H1 (cell line): ENCODE results near the gene TRPC4. TPM values are rescaled to one million over a fixed set of nuclear protein-coding genes. Genes with fewer than 3 reads are reported as not detected.

Source experiments
- RAD21 ChIP-seq, 2 experiments: IDR thresholded peaks in 1 of 2; conservative IDR thresholded peaks in 1 of 2; 2 replicates each; pipeline ENCODE4 v1.6.1; 2011; ENCODE audit warnings: low read depth in 2 of 2, low read length in 2 of 2, improper control_type of control experiment in 1 of 2, inconsistent platforms in 1 of 2, mild to moderate bottlenecking in 1 of 2, moderate library complexity in 1 of 2
- SP4 ChIP-seq: IDR thresholded peaks from 2 replicates; pipeline ENCODE4 v1.6.1; 2012; ENCODE audit warnings: low read length, inconsistent platforms
- SRF ChIP-seq: IDR thresholded peaks from 2 replicates; pipeline ENCODE4 v1.6.1; 2011; ENCODE audit warnings: mild to moderate bottlenecking, low read depth, low read length, moderate library complexity
- TEAD4 ChIP-seq: IDR thresholded peaks from 2 replicates; pipeline ENCODE4 v1.6.1; 2012; ENCODE audit warnings: low read depth, low read length, inconsistent platforms, mixed read lengths
- polyA plus RNA-seq, 7 experiments: library from polyadenylated mRNA; depleted of rRNA in 3 of 7; stranded (reverse) in 5 of 7; unstranded in 2 of 7; fragments of >200 nt in 5 of 7; fragments of 200-250 nt in 2 of 7; gene quantifications; 1 replicate in 5 of 7; 2 replicates in 1 of 7; 4 replicates in 1 of 7; pipeline versions ENCODE4 v1.2.1 to v1.2.3, GENCODE V29; 2011 to 2013; ENCODE audit warnings: missing spikeins in 2 of 7, mixed read lengths in 2 of 7
- total RNA-seq: library from RNA; stranded (reverse); fragmentation: NEBNext Ultra II Directional; extraction: Animal tissue kit (Norgen Biotek cat#: 25700); gene quantifications from 2 replicates; pipeline ENCODE4 v1.2.1, GENCODE V29; 2021
- TF ChIP-seq, protein P1 (sequence below): fragments of 300-600 bp; sonication (generic); IDR thresholded peaks from 2 replicates; pipeline ENCODE4 v1.7.1; 2012; ENCODE audit warnings: low read length, moderate library complexity, mild to moderate bottlenecking, inconsistent platforms; ENCODE audit not compliant: insufficient replicate concordance

Gene TRPC4
- total and polyA plus RNA-seq, 2 of the 8 experiments (the other 6 are each of a cell fraction or from before 2014, with no cell fraction given), result 12.3 to 14.7 TPM

DNA sequence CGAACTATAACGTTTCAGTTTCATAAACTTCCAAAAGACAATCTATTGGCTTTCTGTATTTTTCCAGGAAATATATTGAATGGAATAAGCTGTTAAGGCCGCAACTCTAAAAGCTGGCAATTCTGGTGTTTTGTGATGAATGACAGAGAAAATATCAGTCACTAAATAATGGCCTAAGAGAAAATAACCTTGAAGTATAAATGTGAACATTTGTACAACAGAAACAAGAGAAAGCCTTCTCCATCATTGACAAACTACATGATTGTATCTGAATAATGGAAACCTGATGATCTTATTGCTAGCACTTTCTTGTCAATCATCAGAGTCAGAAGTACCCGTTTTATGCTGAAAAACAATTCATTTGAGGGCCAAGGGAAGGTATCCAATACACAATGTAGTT lies 134.3 kb downstream of the TRPC4 start (continued):
- TF ChIP-seq, protein P1, sequence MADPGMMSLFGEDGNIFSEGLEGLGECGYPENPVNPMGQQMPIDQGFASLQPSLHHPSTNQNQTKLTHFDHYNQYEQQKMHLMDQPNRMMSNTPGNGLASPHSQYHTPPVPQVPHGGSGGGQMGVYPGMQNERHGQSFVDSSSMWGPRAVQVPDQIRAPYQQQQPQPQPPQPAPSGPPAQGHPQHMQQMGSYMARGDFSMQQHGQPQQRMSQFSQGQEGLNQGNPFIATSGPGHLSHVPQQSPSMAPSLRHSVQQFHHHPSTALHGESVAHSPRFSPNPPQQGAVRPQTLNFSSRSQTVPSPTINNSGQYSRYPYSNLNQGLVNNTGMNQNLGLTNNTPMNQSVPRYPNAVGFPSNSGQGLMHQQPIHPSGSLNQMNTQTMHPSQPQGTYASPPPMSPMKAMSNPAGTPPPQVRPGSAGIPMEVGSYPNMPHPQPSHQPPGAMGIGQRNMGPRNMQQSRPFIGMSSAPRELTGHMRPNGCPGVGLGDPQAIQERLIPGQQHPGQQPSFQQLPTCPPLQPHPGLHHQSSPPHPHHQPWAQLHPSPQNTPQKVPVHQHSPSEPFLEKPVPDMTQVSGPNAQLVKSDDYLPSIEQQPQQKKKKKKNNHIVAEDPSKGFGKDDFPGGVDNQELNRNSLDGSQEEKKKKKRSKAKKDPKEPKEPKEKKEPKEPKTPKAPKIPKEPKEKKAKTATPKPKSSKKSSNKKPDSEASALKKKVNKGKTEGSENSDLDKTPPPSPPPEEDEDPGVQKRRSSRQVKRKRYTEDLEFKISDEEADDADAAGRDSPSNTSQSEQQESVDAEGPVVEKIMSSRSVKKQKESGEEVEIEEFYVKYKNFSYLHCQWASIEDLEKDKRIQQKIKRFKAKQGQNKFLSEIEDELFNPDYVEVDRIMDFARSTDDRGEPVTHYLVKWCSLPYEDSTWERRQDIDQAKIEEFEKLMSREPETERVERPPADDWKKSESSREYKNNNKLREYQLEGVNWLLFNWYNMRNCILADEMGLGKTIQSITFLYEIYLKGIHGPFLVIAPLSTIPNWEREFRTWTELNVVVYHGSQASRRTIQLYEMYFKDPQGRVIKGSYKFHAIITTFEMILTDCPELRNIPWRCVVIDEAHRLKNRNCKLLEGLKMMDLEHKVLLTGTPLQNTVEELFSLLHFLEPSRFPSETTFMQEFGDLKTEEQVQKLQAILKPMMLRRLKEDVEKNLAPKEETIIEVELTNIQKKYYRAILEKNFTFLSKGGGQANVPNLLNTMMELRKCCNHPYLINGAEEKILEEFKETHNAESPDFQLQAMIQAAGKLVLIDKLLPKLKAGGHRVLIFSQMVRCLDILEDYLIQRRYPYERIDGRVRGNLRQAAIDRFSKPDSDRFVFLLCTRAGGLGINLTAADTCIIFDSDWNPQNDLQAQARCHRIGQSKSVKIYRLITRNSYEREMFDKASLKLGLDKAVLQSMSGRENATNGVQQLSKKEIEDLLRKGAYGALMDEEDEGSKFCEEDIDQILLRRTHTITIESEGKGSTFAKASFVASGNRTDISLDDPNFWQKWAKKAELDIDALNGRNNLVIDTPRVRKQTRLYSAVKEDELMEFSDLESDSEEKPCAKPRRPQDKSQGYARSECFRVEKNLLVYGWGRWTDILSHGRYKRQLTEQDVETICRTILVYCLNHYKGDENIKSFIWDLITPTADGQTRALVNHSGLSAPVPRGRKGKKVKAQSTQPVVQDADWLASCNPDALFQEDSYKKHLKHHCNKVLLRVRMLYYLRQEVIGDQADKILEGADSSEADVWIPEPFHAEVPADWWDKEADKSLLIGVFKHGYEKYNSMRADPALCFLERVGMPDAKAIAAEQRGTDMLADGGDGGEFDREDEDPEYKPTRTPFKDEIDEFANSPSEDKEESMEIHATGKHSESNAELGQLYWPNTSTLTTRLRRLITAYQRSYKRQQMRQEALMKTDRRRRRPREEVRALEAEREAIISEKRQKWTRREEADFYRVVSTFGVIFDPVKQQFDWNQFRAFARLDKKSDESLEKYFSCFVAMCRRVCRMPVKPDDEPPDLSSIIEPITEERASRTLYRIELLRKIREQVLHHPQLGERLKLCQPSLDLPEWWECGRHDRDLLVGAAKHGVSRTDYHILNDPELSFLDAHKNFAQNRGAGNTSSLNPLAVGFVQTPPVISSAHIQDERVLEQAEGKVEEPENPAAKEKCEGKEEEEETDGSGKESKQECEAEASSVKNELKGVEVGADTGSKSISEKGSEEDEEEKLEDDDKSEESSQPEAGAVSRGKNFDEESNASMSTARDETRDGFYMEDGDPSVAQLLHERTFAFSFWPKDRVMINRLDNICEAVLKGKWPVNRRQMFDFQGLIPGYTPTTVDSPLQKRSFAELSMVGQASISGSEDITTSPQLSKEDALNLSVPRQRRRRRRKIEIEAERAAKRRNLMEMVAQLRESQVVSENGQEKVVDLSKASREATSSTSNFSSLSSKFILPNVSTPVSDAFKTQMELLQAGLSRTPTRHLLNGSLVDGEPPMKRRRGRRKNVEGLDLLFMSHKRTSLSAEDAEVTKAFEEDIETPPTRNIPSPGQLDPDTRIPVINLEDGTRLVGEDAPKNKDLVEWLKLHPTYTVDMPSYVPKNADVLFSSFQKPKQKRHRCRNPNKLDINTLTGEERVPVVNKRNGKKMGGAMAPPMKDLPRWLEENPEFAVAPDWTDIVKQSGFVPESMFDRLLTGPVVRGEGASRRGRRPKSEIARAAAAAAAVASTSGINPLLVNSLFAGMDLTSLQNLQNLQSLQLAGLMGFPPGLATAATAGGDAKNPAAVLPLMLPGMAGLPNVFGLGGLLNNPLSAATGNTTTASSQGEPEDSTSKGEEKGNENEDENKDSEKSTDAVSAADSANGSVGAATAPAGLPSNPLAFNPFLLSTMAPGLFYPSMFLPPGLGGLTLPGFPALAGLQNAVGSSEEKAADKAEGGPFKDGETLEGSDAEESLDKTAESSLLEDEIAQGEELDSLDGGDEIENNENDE, result no peak
- no peak for TF ChIP-seq SP4
- no peak for TF ChIP-seq SRF
- TF ChIP-seq RAD21 (IDR thresholded peaks at IDR 0.05 in 1 of 2, conservative IDR thresholded peaks at IDR 0.05 in 1 of 2; ENCODE audit: low read depth in 2 of 2, low read length in 2 of 2), result no peak
- no peak for TF ChIP-seq TEAD4
